Adrenal gland (tissue), 12 donors: ENCODE results near the gene MAPK10. TPM values are rescaled to one million over a fixed set of nuclear protein-coding genes. Genes with fewer than 3 reads are reported as not detected.

Source experiments
- DNase-seq, 7 donors: peaks; one replicate each; pipeline ENCODE4 v3.0.0-alpha.2; 2019 to 2020
- H3K27ac ChIP-seq, 5 donors: fragments of 200-600 bp; sonication (generic) in 4 of 5; 1 replicate in 3 of 5; 2 replicates in 2 of 5; pipeline versions ENCODE4 v1.5.1 to v1.8.0; 2016 to 2020; ENCODE audit warnings: mild to moderate bottlenecking in 1 of 5
- H3K27me3 ChIP-seq: fragments of 200-600 bp; 2 replicates; pipeline ENCODE4 v1.8.0; 2021
- H3K36me3 ChIP-seq, 2 donors: fragments of 200-600 bp; replicated peaks in 1 of 2; 1 replicate in 1 of 2; 2 replicates in 1 of 2; pipeline versions ENCODE4 v1.5.1 to v1.8.0; 2018 to 2022
- H3K4me1 ChIP-seq, 2 donors: fragments of 200-600 bp; replicated peaks in 1 of 2; 1 replicate in 1 of 2; 2 replicates in 1 of 2; pipeline versions ENCODE4 v1.5.1 to v1.8.0; 2018 to 2021
- H3K4me3 ChIP-seq, 4 donors: fragments of 200-600 bp; sonication (generic) in 3 of 4; one replicate each; pipeline ENCODE4 v1.5.1; 2016 to 2018
- H3K9me3 ChIP-seq, 3 donors: fragments of 200-600 bp; sonication (generic) in 1 of 3; replicated peaks in 1 of 3; 1 replicate in 2 of 3; 2 replicates in 1 of 3; pipeline versions ENCODE4 v1.5.1 to v1.8.0; 2016 to 2021
- POLR2A ChIP-seq, 2 donors: fragments of 450-650 bp; IDR thresholded peaks; one replicate each; pipeline ENCODE4 v1.6.1; 2017; ENCODE audit warnings: antibody characterized with exemption in 2 of 2, mild to moderate bottlenecking in 2 of 2, moderate library complexity in 1 of 2
- WGBS, 4 donors: extraction: QIAGEN DNeasy Blood & Tissue Kit in 2 of 4; methylation state at CpG; one replicate each; pipeline versions ENCODE4 v1.1.5 to v1.1.7; 2013 to 2017; 5-methylcytosine and 5-hydroxymethylcytosine counted together
- intact Hi-C, 2 donors: fragments of 100-400 bp; cut with DNase I; formaldehyde crosslinking; loops; one replicate each; pipeline versions ENCODE4 v1.14.1 to v1.15.0; 2022 to 2023
- polyA plus RNA-seq, 3 donors: library from polyadenylated mRNA; stranded (reverse); fragments of 200-250 nt in 2 of 3; fragments of 350-450 nt in 1 of 3; fragmentation: Illumina TruSeq in 1 of 3; extraction: RNeasy Lipid Tissue Mini Kit (QIAGEN cat#74804) in 1 of 3; gene quantifications; one replicate each; pipeline ENCODE4 v1.2.3, GENCODE V29; 2013 to 2014
- total RNA-seq, 9 donors: library from RNA; depleted of rRNA in 4 of 9; stranded (reverse); fragments of >200 nt in 4 of 9; fragments of 120-200 nt in 1 of 9; fragmentation: NEBNext Ultra II Directional in 1 of 9; extraction: Animal tissue kit (Norgen Biotek cat#: 25700) in 1 of 9; gene quantifications; one replicate each; pipeline versions ENCODE4 v1.1.0 to v1.2.4, GENCODE V29; 2013 to 2023
- TF ChIP-seq, protein P1 (sequence below), 6 experiments: fragments of 450-650 bp in 4 of 6; fragments of 200-600 bp in 2 of 6; sonication (generic) in 1 of 6; IDR thresholded peaks; 1 replicate in 5 of 6; 2 replicates in 1 of 6; pipeline versions ENCODE4 v1.5.1 to v1.8.0; 2016 to 2021; ENCODE audit warnings: antibody characterized with exemption in 6 of 6, mild to moderate bottlenecking in 2 of 6, moderate library complexity in 1 of 6
- donor health status: healthy with polysubstance abuse.
- donor health status: Bipolar disorder and iron deficiency.
- donor health status: DM: yes; HTN: yes; CAD: no.
- donor health status: DM: no; HTN: no; CAD: no.
- donor health status: DM: no; HTN: no; CAD: no.
- donor health status: DM: yes; HTN: yes; CAD: no.

Gene MAPK10
- total and polyA plus RNA-seq, 12 donors, result 11.6 to 160 (median 42.1) TPM

DNA sequence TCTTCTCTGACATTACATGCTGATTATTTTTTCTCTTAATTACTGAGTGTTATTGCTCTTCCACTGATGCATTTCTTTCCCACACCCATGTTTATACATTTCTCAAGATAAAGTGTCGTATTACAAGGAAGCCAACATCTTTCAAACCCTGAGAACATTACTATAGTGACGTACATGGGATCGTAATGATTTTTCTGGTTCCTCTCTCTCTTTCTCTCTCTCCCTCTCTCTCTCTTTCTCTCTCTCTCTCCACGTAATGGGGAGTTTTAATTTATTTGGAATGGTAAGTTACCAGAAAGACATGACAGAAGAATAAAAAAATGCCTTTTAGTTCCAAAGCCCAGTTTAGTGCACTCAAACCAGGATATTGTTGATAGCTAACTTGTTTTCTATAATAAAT, 40.4 kb upstream of the MAPK10 start:
- no peaks in the 10 kb centered on the region for H3K36me3 ChIP-seq
- H3K4me3 ChIP-seq, result no peak overlapping the region
- H3K9me3 ChIP-seq, result no peaks in the 10 kb centered on the region
- no peak overlapping the region for H3K27ac ChIP-seq
- H3K27me3 ChIP-seq, result no peaks in the 10 kb centered on the region
- H3K4me1 ChIP-seq, result no peaks in the 10 kb centered on the region
- WGBS, 4 donors, result 73 to 86% (median 81%) methylated on average over 4 of the region's 4 CpGs
- TF ChIP-seq, protein P1, sequence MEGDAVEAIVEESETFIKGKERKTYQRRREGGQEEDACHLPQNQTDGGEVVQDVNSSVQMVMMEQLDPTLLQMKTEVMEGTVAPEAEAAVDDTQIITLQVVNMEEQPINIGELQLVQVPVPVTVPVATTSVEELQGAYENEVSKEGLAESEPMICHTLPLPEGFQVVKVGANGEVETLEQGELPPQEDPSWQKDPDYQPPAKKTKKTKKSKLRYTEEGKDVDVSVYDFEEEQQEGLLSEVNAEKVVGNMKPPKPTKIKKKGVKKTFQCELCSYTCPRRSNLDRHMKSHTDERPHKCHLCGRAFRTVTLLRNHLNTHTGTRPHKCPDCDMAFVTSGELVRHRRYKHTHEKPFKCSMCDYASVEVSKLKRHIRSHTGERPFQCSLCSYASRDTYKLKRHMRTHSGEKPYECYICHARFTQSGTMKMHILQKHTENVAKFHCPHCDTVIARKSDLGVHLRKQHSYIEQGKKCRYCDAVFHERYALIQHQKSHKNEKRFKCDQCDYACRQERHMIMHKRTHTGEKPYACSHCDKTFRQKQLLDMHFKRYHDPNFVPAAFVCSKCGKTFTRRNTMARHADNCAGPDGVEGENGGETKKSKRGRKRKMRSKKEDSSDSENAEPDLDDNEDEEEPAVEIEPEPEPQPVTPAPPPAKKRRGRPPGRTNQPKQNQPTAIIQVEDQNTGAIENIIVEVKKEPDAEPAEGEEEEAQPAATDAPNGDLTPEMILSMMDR (IDR thresholded peaks at IDR 0.05), result no peak
- no peak for TF ChIP-seq POLR2A (IDR thresholded peaks at IDR 0.05)
- intact Hi-C loops, result no loop called here
- no peak for DNase-seq

DNA sequence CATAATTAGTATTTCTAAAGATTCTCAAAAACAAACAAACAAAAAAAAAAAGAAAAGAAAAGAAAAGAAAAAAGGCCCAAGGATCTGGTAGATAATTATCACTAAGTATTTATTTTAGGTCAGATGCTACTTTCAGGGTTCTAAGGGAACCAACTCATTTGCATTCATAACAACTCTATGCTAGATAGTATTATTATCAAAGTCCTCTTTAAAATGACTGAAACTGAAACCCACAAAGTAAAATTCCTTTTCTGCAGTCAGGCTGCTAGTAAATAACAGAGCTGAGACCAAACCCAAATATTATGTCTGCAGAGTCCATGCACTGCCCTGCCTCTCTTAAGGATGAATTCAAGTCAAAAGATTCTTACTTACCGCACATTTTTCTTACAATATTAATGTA, 38.3 kb upstream of the MAPK10 start:
- no peaks in the 10 kb centered on the region for H3K36me3 ChIP-seq
- H3K4me1 ChIP-seq, result no peaks in the 10 kb centered on the region
- no peak overlapping the region for H3K27ac ChIP-seq
- intact Hi-C loops, result no loop called here
- TF ChIP-seq POLR2A (IDR thresholded peaks at IDR 0.05), result no peak
- TF ChIP-seq, protein P1 (IDR thresholded peaks at IDR 0.05), result no peak
- H3K27me3 ChIP-seq, result no peaks in the 10 kb centered on the region
- no peak for DNase-seq
- no peaks in the 10 kb centered on the region for H3K9me3 ChIP-seq
- WGBS, 4 donors, result 95 to 100% (median 97%) methylated on average over 1 of the region's 1 CpG
- no peak overlapping the region for H3K4me3 ChIP-seq

DNA sequence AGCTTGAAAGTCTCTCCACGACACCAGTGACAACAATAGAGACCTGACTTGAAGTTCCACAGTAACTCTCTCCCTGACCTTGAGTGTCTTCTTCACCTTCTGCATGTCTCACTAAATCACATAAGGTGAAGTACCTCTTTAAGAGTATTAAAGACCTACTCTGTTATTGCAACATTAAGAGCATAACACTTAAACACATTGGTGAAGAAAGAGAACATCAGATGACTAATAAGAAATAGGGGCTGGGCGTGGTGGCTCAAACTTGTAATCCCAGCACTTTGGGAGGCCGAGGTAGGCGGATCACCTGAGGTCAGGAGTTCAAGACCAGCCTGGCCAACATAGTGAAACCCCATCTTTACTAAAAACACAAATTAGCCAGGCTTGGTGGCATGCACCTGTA, 33.9 kb upstream of the MAPK10 start:
- H3K27ac ChIP-seq, result no peak overlapping the region
- no peak overlapping the region for H3K4me3 ChIP-seq
- intact Hi-C loops, result no loop called here
- H3K27me3 ChIP-seq, result no peaks in the 10 kb centered on the region
- 87 to 90% (median 89%) methylated on average over 4 of the region's 4 CpGs for WGBS, 4 donors
- H3K4me1 ChIP-seq, result no peaks in the 10 kb centered on the region
- H3K36me3 ChIP-seq, result no peaks in the 10 kb centered on the region
- H3K9me3 ChIP-seq, result no peaks in the 10 kb centered on the region
- TF ChIP-seq, protein P1 (IDR thresholded peaks at IDR 0.05), result no peak
- TF ChIP-seq POLR2A (IDR thresholded peaks at IDR 0.05), result no peak
- DNase-seq, result no peak

DNA sequence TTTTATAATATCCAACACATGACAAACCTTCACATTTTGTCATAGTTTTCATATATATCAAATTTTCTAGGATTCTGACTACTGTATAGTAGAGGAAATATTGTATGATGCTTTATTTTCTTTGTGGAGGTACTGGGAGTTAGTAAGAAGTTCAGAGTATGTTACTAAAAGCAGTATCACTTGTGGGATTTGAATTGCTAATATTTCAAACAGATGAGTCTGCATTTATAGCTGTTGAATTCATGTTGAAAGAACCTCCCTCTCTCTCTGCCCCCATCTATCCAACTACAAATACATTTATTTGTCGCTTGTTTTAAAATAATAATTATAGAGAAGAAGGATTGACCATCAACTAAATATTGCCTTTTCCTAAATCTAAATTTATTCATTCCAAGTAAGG, 29.8 kb upstream of the MAPK10 start:
- 84 to 93% (median 89%) methylated on average over 1 of the region's 1 CpG for WGBS, 4 donors
- intact Hi-C loops, result no loop called here
- Histone ChIP-seq H3K4me3 (no peak overlapping the region), H3K36me3 (no peaks in the 10 kb centered on the region), H3K27ac (no peak overlapping the region), H3K4me1 (no peaks in the 10 kb centered on the region), H3K9me3 (no peaks in the 10 kb centered on the region), H3K27me3 (no peaks in the 10 kb centered on the region)
- TF ChIP-seq, protein P1 (IDR thresholded peaks at IDR 0.05), result no peak
- no peak for TF ChIP-seq POLR2A (IDR thresholded peaks at IDR 0.05)
- no peak for DNase-seq
